ENCODE measurements around the gene SURF1. TPM values are rescaled to one million over a fixed set of nuclear protein-coding genes. Genes with fewer than 3 reads are reported as not detected.
A peak's percentile ranks its signal among the peaks of the same experiment; 100 is the strongest.
"Not testable (repeated sequence)": the region's sequence is repeated elsewhere in the genome, so short reads cannot be mapped to it uniquely, and the experiment has no call there.

SURF1 gene
- total and polyA plus RNA-seq, 4 donors = 14.2 to 75.3 (median 57.8) TPM

DNA sequence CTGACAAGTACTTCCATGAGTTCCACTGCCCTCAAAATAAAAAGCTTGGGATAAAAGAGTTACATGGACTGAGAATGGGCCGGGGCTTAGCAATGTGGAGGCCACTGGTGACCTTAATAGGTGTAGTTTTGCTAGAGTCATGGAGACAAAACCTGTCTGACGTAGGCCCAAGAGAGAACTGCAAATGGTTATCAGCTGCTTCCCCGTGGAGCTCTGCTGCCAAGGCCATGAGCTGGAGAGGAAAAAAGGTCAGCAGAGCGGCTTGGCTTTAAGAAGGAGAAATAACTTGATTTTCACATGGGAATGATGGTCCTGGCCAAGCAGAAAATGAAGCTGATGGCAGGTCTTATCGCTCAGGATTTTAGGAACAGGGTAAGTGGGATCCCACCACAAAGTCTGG is 16.6 kb downstream of the SURF1 start:
- Histone ChIP-seq H3K36me3 (ENCODE audit: control insufficient read depth in 4 of 4, insufficient read depth in 4 of 4, low read length in 4 of 4) (peaks cover 0 to 43% (median 28%) of the 10 kb centered on the region in 4 donors), H3K27me3 (ENCODE audit: control insufficient read depth in 3 of 3, insufficient read depth in 3 of 3, low read length in 2 of 3) (no peaks in the 10 kb centered on the region), H3K9me3 (ENCODE audit: control insufficient read depth in 4 of 4, insufficient read depth in 3 of 4, low read length in 3 of 4) (no peaks in the 10 kb centered on the region), H3K4me3 (no peak overlapping the region), H3K4me1 (ENCODE audit: control insufficient read depth in 5 of 5, insufficient read depth in 5 of 5, low read length in 5 of 5) (peaks cover 0 to 12% (median 3%) of the 10 kb centered on the region in 5 donors), H3K27ac (ENCODE audit: low read depth in 1 of 2, low read length in 1 of 2) (no peak overlapping the region), H3K9ac (ENCODE audit: insufficient read depth in 1 of 2, low read length in 2 of 2) (no peak overlapping the region)
- ATAC-seq (ENCODE audit: insufficient read depth, low FRiP score) (no peak), DNase-seq (no peak)
- TF ChIP-seq, protein P1, sequence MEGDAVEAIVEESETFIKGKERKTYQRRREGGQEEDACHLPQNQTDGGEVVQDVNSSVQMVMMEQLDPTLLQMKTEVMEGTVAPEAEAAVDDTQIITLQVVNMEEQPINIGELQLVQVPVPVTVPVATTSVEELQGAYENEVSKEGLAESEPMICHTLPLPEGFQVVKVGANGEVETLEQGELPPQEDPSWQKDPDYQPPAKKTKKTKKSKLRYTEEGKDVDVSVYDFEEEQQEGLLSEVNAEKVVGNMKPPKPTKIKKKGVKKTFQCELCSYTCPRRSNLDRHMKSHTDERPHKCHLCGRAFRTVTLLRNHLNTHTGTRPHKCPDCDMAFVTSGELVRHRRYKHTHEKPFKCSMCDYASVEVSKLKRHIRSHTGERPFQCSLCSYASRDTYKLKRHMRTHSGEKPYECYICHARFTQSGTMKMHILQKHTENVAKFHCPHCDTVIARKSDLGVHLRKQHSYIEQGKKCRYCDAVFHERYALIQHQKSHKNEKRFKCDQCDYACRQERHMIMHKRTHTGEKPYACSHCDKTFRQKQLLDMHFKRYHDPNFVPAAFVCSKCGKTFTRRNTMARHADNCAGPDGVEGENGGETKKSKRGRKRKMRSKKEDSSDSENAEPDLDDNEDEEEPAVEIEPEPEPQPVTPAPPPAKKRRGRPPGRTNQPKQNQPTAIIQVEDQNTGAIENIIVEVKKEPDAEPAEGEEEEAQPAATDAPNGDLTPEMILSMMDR (IDR thresholded peaks at IDR 0.05; ENCODE audit: control extremely low read depth, extremely low read depth) = no peak
- WGBS, 2 donors = 80 to 81% methylated on average over 5 of the region's 5 CpGs

DNA sequence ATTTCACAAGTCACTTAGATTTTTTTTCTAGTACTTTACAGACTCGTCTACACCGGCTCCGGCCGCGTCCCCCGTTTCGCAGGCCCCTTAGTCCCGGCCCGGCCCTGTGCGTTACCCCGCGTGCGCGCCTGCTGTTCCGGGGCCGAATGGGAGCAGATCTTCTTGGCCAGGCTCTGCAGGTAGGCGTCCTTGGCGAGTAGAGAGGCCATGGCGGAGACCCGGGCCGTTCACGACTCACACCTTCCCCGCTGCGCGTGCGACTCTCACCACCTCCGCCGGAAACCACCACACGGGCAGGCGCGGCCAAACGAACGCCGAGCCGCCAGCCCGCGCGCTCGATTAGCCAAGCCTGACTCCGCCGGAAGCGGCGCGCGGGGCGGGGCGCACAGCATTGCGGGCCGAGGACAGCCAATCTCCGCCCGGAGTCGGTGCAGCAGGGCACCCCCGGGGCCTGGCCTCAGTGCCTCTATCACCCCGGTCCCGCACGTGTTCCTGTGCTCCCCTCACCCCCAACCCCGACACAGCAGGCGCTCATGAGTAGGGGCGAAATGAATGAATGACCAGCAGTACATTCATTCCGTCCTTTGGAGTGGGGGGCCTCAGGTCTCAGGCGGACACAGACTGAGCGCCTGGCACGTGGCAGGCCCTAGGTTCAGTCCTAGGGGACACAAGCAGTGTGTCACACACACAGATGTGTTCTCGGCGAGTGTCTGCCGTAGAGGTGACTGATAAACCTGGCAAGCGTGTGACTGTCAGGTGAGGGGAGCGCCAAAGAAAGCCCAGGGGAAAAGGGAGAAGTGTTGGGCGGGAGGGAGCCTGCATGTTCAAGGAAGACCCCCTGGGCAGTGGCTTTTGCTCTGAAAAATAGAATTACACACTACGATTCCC is 20.1 kb downstream of the SURF1 start, which contains the start of gene SURF6:
SURF6 (minus strand) TSS at position 265 of the 888 bp plus-strand sequence; CDS start at position 209, 56 bp downstream.
- ATAC-seq (ENCODE audit: insufficient read depth, low FRiP score) (peak; percentile 98), DNase-seq (peak; percentile 86 to 92 (median 89))
- Histone ChIP-seq H3K9me3 (ENCODE audit: control insufficient read depth in 4 of 4, insufficient read depth in 3 of 4, low read length in 3 of 4) (no peaks in the 10 kb centered on the region), H3K36me3 (ENCODE audit: control insufficient read depth in 4 of 4, insufficient read depth in 4 of 4, low read length in 4 of 4) (peaks cover 22 to 44% (median 25%) of the 10 kb centered on the region in 4 donors), H3K27ac (ENCODE audit: low read depth in 1 of 2, low read length in 1 of 2) (peak within 1 kb of the TSS; percentile 64 to 83), H3K9ac (ENCODE audit: insufficient read depth in 1 of 2, low read length in 2 of 2) (peak within 1 kb of the TSS; percentile 43 to 78), H3K4me1 (ENCODE audit: control insufficient read depth in 5 of 5, insufficient read depth in 5 of 5, low read length in 5 of 5) (peaks cover 0 to 14% (median 3%) of the 10 kb centered on the region in 5 donors), H3K27me3 (ENCODE audit: control insufficient read depth in 3 of 3, insufficient read depth in 3 of 3, low read length in 2 of 3) (no peaks in the 10 kb centered on the region), H3K4me3 (peak within 1 kb of the TSS; percentile 92)
- 5 to 8% methylated on average over 69 to 70 of the region's 70 CpGs for WGBS, 2 donors
- TF ChIP-seq, protein P1 (IDR thresholded peaks at IDR 0.05; ENCODE audit: control extremely low read depth, extremely low read depth) = peak; percentile 11

DNA sequence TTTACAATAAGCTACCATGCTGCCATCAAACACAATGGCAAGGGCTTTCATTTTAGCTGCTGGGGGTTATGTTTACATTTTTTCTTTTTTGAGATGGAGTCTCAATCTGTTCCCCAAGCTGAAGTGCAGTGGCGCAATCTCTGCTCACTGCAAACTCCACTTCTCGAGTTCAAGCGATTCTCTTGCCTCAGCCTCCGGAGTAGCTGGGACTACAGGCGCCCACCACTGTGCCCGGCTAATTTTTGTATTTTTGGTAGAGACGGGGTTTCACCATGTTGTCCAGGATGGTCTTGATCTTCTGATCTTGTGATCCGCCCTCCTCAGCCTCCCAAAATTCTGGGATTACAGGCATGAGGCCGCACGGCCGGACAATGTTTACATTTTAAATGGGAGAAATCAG is 21.4 kb downstream of the SURF1 start:
- not testable (repeated sequence) for H3K27me3 ChIP-seq (ENCODE audit: control insufficient read depth in 3 of 3, insufficient read depth in 3 of 3, low read length in 2 of 3); H3K9me3 ChIP-seq (ENCODE audit: control insufficient read depth in 4 of 4, insufficient read depth in 3 of 4, low read length in 3 of 4); H3K27ac ChIP-seq (ENCODE audit: low read depth in 1 of 2, low read length in 1 of 2); ATAC-seq (ENCODE audit: insufficient read depth, low FRiP score); DNase-seq; H3K4me3 ChIP-seq
- Histone ChIP-seq H3K9ac (ENCODE audit: insufficient read depth in 1 of 2, low read length in 2 of 2) (peak overlapping the region in 1 of 2 donors; percentile 78), H3K36me3 (ENCODE audit: control insufficient read depth in 4 of 4, insufficient read depth in 4 of 4, low read length in 4 of 4) (peaks cover 22 to 44% (median 24%) of the 10 kb centered on the region in 4 donors), H3K4me1 (ENCODE audit: control insufficient read depth in 5 of 5, insufficient read depth in 5 of 5, low read length in 5 of 5) (peaks cover 0 to 14% (median 3%) of the 10 kb centered on the region in 5 donors)
- WGBS, 2 donors = 68 to 70% methylated on average over 11 of the region's 11 CpGs

- H3K36me3 ChIP-seq (ENCODE audit: control insufficient read depth in 4 of 4, insufficient read depth in 4 of 4, low read length in 4 of 4) = peaks cover 18 to 40% (median 24%) of the 10 kb centered on the region in 4 donors
- DNase-seq = no peak
- no peaks in the 10 kb centered on the region for H3K27me3 ChIP-seq (ENCODE audit: control insufficient read depth in 3 of 3, insufficient read depth in 3 of 3, low read length in 2 of 3)
- H3K9ac ChIP-seq (ENCODE audit: insufficient read depth in 1 of 2, low read length in 2 of 2) = no peak overlapping the region
- no peaks in the 10 kb centered on the region for H3K9me3 ChIP-seq (ENCODE audit: control insufficient read depth in 4 of 4, insufficient read depth in 3 of 4, low read length in 3 of 4)
- H3K4me3 ChIP-seq = no peak overlapping the region
- H3K27ac ChIP-seq (ENCODE audit: low read depth in 1 of 2, low read length in 1 of 2) = no peak overlapping the region
- 93% methylated on average over 6 of the region's 6 CpGs for WGBS, 2 donors
- peaks cover 0 to 14% (median 3%) of the 10 kb centered on the region in 5 donors for H3K4me1 ChIP-seq (ENCODE audit: control insufficient read depth in 5 of 5, insufficient read depth in 5 of 5, low read length in 5 of 5)
- TF ChIP-seq, protein P1 (IDR thresholded peaks at IDR 0.05; ENCODE audit: control extremely low read depth, extremely low read depth) = no peak
- no peak for ATAC-seq (ENCODE audit: insufficient read depth, low FRiP score)
Observed at GRCh38 chr9:133334161-133334560, 22.1 kb downstream of the SURF1 start.
